Activated T-helper 2 cell treated with anti-CD3 and anti-CD28 coated beads, Interferon-gamma antibody, Interleukin-2, Interleukin-4, amounts not matched to agents 10 μg/mL and 5 μg/mL and 100 μg/mL, durations not matched to agents 14 hours and 24 hours and 36 hours (primary cell): ENCODE measurements around the gene NPTX1. TPM values are rescaled to one million over a fixed set of nuclear protein-coding genes. Genes with fewer than 3 reads are reported as not detected.

Experiments used
- DNase-seq: peaks from one replicate; pipeline ENCODE4 v3.0.0; 2021; ENCODE audit warnings: low spot score
- H3K27ac Mint-ChIP-seq: one replicate; pipeline ENCODE4 v1.8.0; 2021; ENCODE audit warnings: mixed read lengths
- H3K27me3 Mint-ChIP-seq: one replicate; pipeline ENCODE4 v1.8.0; 2021; ENCODE audit warnings: low read depth, mixed read lengths
- H3K36me3 Mint-ChIP-seq: one replicate; pipeline ENCODE4 v1.8.0; 2021; ENCODE audit warnings: low read depth, mixed read lengths
- H3K4me1 Mint-ChIP-seq: one replicate; pipeline ENCODE4 v1.8.0; 2021; ENCODE audit warnings: low read depth, mixed read lengths
- H3K4me3 Mint-ChIP-seq: one replicate; pipeline ENCODE4 v1.8.0; 2021; ENCODE audit warnings: low read depth, mild to moderate bottlenecking, moderate library complexity, mixed read lengths
- H3K9me3 Mint-ChIP-seq: one replicate; pipeline ENCODE4 v1.8.0; 2021; ENCODE audit warnings: mixed read lengths
- intact Hi-C: fragments of 100-400 bp; cut with micrococcal nuclease; formaldehyde crosslinking; loops from one replicate; pipeline ENCODE4 v1.15.1; 2023
- total RNA-seq: library from RNA; stranded (reverse); gene quantifications from 2 replicates; pipeline ENCODE4 v1.2.3, GENCODE V29; 2022

NPTX1 gene
- total RNA-seq, 1 donor from 2014 or later: 5.7 TPM

DNA sequence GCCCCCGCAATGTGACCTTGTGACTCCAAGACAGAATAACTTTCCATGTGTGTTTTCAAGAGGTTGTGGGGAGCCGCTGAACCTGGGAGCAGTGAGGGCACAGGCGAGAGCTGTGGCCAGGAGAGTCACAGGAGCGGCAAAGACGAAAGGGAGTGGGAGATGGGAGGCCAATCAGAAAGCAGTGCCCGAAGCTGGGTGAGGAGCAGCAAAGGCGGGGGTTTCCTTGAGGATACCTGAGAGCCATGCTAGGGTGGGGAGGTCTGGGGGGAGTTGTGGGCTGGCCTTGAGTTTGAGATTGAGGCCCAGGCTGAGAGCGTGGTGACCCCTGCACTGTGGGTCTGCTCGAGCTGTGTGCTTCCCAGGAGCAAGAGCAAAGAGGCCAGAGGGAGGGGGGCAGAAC lies 23.2 kb upstream of the NPTX1 start:
- H3K27me3 Mint-ChIP-seq: peaks cover 12% of the 10 kb centered on the region
- no peak overlapping the region for H3K27ac Mint-ChIP-seq
- no peaks in the 10 kb centered on the region for H3K9me3 Mint-ChIP-seq
- intact Hi-C loops: no loop called here
- peaks cover 7% of the 10 kb centered on the region for H3K4me1 Mint-ChIP-seq
- H3K36me3 Mint-ChIP-seq: no peaks in the 10 kb centered on the region
- no peak for DNase-seq
- H3K4me3 Mint-ChIP-seq: no peak overlapping the region

DNA sequence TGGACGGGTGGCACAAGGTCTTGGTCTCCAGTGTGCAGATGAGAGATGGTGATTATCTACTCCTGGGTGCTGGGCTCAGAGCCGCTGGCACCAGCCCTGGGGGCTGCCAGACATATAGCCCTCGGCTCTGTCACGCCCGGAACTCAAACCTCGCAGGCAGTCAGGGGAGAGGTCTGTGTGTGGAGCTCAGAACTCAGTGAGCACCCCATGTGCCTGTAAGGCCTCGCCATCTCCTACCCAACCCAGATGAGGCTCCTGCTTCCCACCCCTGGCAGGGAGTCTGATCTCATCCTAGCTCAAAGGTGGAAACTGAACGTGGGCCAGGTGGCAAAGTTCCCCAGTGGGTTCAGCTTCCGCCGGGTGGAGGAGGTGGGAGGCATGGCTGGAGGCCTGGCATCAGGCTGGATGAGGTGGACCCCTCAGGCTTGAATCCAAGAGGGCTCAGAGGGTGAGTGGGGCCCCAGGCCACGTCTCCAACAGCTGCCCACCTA lies 22.6 kb upstream of the NPTX1 start:
- no peak overlapping the region for H3K4me3 Mint-ChIP-seq
- intact Hi-C loops: no loop called here
- no peak overlapping the region for H3K27ac Mint-ChIP-seq
- peaks cover 7% of the 10 kb centered on the region for H3K4me1 Mint-ChIP-seq
- H3K27me3 Mint-ChIP-seq: peaks cover 8% of the 10 kb centered on the region
- H3K9me3 Mint-ChIP-seq: no peaks in the 10 kb centered on the region
- H3K36me3 Mint-ChIP-seq: no peaks in the 10 kb centered on the region
- DNase-seq: no peak

DNA sequence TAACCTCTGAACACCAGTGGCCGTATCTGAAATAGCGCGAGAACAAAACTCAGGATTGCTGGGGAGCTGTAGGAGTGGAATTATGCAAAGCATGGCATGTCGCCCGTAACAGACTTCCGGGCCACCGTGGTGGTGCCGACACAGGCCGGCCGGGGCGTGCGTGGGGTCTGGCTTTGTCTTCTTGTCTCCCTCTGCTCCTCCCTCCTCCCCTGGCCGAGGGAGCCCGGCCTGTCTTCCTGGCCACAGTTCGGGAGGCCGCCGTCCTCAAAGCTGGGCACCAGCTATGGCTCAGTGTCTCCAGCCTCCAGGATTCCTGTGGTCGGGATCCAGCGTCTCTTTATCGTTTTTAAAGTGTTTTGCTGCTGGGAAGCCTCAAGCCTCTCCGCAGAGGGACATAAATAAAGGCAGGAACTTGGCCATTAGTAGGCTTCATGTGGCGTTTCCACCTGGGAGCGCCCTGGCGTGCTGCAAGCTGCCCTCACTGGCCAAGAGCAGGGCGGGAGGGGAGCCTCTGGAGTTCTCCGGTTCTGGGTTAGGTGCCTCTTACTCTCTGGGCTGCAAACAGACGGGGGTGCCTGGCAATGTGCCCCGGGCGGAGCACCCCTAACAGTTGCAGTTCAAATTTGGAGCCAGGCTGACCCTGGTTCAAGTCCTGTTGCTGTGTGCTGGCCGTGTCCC lies 22.0 kb upstream of the NPTX1 start:
- Mint-ChIP-seq H3K4me1 (peaks cover 7% of the 10 kb centered on the region), H3K27me3 (peaks cover 8% of the 10 kb centered on the region), H3K9me3 (no peaks in the 10 kb centered on the region), H3K36me3 (no peaks in the 10 kb centered on the region), H3K4me3 (no peak overlapping the region), H3K27ac (no peak overlapping the region)
- DNase-seq: no peak
- intact Hi-C loops: no loop called here

DNA sequence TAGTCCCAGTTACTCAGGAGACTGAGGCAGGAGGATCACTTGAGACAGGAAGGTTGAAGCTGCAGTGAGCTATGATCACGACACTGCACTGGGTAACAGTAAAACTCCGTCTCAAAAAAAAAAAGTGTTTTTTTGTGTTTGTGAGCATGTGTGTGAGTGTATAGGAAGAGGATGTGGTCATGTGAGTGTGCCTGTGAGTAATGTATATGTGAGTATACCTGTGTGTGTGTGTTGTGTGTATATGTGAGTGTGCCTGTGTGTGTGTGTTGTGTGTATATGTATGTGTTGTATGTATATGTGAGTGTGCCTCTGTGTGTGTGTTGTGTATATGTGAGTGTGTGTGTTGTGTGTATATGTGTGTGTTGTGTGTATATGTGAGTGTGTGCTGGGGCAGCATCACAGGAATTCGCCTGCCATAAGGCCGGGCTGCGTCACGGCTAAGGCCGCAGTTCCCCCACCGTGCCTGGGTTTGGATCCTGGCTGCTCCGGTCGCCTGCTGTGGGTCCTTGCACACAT lies 21.4 kb upstream of the NPTX1 start:
- Mint-ChIP-seq H3K4me3 (no peak overlapping the region), H3K27ac (no peak overlapping the region), H3K9me3 (no peaks in the 10 kb centered on the region), H3K4me1 (peaks cover 7% of the 10 kb centered on the region), H3K27me3 (peaks cover 8% of the 10 kb centered on the region), H3K36me3 (no peaks in the 10 kb centered on the region)
- DNase-seq: no peak
- intact Hi-C loops: no loop called here

DNA sequence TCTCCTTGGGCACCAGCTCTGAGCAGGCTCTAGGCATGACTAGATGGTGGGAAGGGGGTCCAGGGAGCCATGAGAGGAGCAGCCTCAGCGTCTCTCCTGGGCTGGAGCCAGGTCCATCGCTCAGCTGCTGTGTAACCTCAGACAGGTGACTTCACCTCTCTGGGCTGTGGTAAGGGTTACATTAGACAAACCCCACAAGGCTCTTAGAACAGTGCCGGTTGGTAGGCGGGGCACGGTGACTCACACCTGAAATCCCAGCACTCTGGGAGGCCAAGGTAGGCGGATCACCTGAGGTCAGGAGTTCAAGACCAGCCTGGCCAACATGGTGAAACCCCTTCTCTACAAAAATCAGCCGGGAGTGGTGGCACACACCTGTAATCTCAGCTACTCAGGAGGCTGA lies 18.1 kb upstream of the NPTX1 start:
- intact Hi-C loops: no loop called here
- Mint-ChIP-seq H3K4me3 (no peak overlapping the region), H3K27ac (no peak overlapping the region), H3K4me1 (peaks cover 7% of the 10 kb centered on the region), H3K36me3 (no peaks in the 10 kb centered on the region), H3K27me3 (peaks cover 12% of the 10 kb centered on the region), H3K9me3 (no peaks in the 10 kb centered on the region)
- DNase-seq: no peak

DNA sequence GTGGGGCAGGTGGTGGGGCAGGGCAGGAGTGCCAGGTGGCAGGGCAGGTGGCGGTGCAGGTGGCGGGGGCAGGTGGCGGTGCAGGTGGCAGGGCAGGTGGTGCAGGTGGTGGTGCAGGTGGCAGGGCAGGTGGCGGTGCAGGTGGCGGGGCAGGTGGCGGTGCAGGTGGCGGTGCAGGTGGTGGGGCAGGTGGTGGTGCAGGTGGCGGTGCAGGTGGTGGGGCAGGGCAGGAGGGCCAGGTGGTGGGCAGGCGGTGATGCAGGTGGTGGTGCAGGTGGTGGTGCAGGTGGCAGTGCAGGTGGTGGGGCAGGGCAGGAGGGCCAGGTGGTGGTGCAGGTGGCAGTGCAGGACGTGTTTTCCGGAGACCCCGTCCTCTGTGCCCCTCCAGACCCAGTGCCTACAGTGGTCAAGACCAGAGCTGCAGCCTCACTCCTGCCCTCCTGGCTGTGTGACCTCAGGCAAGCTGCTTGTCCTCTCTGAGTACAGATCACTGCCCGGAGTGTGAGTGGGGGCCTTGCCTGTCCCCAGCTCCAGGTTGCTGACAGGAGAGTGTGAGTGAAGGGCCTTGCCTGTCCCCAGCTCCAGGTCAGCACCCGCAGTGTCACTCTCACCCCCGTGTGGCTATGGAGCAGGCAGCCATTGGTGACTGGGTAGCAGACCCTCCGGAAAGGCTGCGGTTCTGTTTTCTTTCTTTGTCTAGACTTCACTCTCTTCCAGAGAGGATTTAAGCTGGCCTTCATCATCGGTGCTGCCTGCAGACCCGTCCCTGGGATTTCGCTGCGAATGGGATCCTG lies 16.1 kb upstream of the NPTX1 start:
- intact Hi-C loops: no loop called here
- Mint-ChIP-seq H3K4me1 (peaks cover 4% of the 10 kb centered on the region), H3K9me3 (no peaks in the 10 kb centered on the region), H3K27ac (no peak overlapping the region), H3K36me3 (no peaks in the 10 kb centered on the region), H3K27me3 (peaks cover 10% of the 10 kb centered on the region), H3K4me3 (no peak overlapping the region)
- DNase-seq: no peak

DNA sequence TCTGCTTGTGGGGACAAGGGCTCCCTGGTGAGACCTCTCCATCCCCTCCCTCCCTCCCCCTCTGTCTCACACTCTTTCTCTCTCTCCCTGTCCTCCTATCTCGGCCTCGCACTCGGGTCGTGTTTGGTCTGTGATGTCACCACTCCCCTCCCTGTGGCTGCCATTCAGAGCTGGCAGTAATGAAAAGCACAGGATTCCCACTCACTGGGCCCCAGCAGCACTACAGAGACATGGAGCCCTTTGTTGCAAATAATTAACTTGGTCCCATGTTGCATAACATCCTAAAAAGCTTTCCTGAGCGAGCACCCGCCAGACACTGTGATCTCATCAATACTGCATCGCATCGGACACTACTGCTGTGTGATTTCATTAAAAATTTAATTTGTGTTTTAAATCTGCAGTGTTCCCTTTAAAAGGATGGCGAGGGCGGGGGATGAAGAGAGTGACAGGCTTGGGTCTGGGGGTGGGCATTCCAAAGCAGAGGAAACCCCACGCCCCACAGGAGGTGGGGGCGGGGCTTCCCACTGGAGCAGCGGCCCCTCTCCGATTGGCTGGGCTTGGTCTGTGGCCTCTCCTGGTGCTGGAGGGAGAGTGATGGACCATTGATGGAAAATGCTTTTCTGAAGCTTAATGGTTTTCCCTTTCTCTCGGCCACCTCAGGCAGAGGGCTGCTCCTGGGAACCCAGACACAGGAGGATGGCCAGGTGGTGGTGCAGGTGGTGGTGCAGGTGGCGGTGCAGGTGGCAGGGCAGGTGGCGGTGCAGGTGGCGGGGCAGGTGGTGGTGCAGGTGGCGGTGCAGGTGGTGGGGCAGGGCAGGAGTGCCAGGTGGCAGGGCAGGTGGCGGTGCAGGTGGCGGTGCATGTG lies 15.3 kb upstream of the NPTX1 start:
- Mint-ChIP-seq H3K4me3 (no peak overlapping the region), H3K27me3 (peaks cover 17% of the 10 kb centered on the region), H3K36me3 (no peaks in the 10 kb centered on the region), H3K9me3 (no peaks in the 10 kb centered on the region), H3K4me1 (no peaks in the 10 kb centered on the region), H3K27ac (no peak overlapping the region)
- DNase-seq: no peak
- intact Hi-C loops: no loop called here

DNA sequence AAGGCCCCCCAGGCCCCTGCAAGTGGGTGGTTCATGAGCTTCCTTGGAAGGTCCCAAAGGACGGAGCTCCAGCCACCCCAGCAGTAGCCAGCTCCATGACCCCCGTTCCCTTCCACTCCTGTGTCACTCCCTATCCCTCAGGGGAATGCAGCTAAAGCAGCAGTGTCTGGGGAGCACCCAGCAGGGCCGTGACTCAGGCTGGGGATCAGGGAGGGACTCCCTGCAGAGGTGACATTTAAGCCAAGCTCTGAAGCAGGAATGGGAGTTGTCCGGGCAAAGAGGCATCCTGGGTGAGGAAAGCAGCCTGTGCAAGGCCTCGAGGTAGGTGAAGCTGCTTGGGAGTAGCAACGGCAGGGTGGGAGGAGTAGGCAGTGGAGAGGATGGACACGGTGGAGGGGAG lies 11.1 kb upstream of the NPTX1 start:
- Mint-ChIP-seq H3K9me3 (no peaks in the 10 kb centered on the region), H3K4me3 (no peak overlapping the region), H3K27me3 (peaks cover 26% of the 10 kb centered on the region), H3K36me3 (no peaks in the 10 kb centered on the region), H3K27ac (no peak overlapping the region), H3K4me1 (no peaks in the 10 kb centered on the region)
- intact Hi-C loops: no loop called here
- no peak for DNase-seq

DNA sequence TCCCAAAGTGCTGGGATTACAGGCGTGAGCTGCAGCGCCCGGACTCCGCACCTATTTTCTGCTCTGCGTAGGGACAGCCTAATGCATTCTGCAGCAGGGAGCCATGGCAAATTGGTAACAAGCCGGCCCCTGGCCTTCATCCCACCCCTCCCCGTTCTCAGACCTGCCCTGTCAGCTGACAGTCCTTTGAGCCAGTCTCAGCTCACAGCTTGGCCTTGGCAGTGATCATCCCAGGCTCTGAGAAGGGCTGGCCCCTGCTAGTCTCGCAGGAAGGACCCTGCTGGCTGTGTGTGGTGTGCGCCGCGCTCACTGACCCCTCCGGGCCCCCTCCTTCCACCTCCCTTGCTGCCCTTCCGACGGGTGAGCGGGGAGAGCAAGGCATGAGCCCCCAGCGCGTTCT lies 10.3 kb upstream of the NPTX1 start:
- H3K27ac Mint-ChIP-seq: no peak overlapping the region
- intact Hi-C loops: no loop called here

DNA sequence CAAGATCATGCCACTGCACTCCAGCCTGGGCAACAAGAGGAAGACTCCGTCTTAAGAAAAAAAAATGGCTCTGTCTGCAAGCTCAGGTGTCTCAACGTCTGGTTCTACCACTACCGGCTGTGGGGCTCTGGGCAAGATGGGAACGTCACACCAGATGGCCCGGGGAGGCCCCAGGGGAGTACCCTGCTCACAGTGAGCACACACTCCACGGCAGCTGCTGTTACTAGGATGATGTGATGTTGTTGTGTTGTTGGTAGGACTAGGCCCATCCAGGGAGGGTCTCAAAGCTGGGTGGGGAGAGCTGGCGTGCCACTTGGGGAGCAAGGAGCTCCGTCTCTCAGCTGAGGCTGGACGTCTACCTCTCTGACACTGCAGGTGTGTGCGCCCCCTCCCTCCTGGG lies 9.4 kb upstream of the NPTX1 start:
- no peak overlapping the region for H3K4me3 Mint-ChIP-seq
- no peaks in the 10 kb centered on the region for H3K4me1 Mint-ChIP-seq
- no peak for DNase-seq
- no peak overlapping the region for H3K27ac Mint-ChIP-seq
- H3K36me3 Mint-ChIP-seq: no peaks in the 10 kb centered on the region
- intact Hi-C loops: no loop called here
- no peaks in the 10 kb centered on the region for H3K9me3 Mint-ChIP-seq
- H3K27me3 Mint-ChIP-seq: peaks cover 39% of the 10 kb centered on the region

More for the DNA sequence above, 10.3 kb upstream of the NPTX1 start:
- no peaks in the 10 kb centered on the region for H3K4me1 Mint-ChIP-seq
- H3K9me3 Mint-ChIP-seq: no peaks in the 10 kb centered on the region
- H3K36me3 Mint-ChIP-seq: no peaks in the 10 kb centered on the region
- DNase-seq: no peak
- peaks cover 31% of the 10 kb centered on the region for H3K27me3 Mint-ChIP-seq
- H3K4me3 Mint-ChIP-seq: no peak overlapping the region

DNA sequence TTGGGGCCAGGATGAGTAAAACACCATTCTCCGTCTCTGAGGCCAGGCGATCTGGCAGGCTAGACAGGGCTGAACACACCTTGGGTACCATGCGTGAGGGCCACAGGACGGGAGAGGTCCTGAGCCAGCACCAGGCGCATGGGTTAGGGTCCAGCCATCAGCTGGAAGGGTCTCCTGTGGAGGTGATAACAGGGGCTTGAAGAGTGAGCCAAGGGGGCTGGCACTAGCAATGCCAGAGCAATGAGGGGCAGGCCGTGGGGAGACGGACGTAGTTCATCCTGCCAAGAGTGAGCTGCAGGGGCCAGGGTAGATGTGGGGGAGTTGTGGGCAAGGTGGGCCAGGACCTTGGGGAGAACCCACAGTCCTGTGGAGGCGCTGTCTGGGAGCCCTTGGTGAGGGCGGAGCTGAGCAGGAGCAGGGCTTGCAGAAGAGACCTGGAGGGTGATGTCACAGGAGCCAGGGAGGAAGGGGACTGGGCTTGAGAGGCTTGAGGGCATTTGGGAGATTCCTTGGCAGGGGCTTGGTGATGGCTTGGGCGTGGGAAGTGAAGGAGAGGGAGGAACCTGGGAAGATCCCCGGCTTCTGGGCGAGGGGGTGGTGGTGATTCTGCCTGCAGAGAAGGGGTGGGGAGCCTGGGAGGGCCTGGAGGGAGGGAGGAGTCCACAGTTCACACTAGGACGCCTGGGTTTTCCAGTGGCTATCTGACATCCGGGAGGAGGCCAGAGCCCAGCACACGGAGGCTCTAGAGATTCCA lies 6.3 kb upstream of the NPTX1 start:
- intact Hi-C loops: no loop called here
- H3K36me3 Mint-ChIP-seq: no peaks in the 10 kb centered on the region
- no peak overlapping the region for H3K27ac Mint-ChIP-seq
- H3K27me3 Mint-ChIP-seq: peaks cover 55% of the 10 kb centered on the region
- no peak for DNase-seq
- H3K4me1 Mint-ChIP-seq: no peaks in the 10 kb centered on the region
- no peaks in the 10 kb centered on the region for H3K9me3 Mint-ChIP-seq
- no peak overlapping the region for H3K4me3 Mint-ChIP-seq

DNA sequence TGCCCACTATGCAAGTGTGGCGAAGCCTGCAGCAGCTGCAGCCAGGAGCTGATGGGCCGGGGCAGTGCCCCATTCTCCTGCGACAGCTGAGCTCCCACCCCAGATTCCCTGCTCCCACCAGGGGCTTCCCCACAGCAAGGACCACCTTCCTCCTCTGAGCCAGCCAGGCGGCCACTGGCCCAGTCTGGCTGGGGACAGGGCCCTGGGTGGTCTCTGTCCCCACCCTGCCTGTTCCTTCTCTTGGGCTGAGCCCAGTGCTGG lies 5.6 kb upstream of the NPTX1 start:
- no peak for DNase-seq
- H3K27ac Mint-ChIP-seq: no peak overlapping the region
- no peak overlapping the region for H3K4me3 Mint-ChIP-seq
- no peaks in the 10 kb centered on the region for H3K9me3 Mint-ChIP-seq
- H3K4me1 Mint-ChIP-seq: no peaks in the 10 kb centered on the region
- peaks cover 49% of the 10 kb centered on the region for H3K27me3 Mint-ChIP-seq
- H3K36me3 Mint-ChIP-seq: no peaks in the 10 kb centered on the region
- intact Hi-C loops: no loop called here
